GM19351 (cell line): ENCODE results near the gene RUNX1.

Experiments used
- ATAC-seq: cut with Tn5 transposase; IDR thresholded peaks from one replicate; pipeline ENCODE4 v1.9.1; 2021; ENCODE audit warnings: mild to moderate bottlenecking, moderate library complexity; ENCODE audit not compliant: unreplicated experiment

RUNX1 gene

DNA sequence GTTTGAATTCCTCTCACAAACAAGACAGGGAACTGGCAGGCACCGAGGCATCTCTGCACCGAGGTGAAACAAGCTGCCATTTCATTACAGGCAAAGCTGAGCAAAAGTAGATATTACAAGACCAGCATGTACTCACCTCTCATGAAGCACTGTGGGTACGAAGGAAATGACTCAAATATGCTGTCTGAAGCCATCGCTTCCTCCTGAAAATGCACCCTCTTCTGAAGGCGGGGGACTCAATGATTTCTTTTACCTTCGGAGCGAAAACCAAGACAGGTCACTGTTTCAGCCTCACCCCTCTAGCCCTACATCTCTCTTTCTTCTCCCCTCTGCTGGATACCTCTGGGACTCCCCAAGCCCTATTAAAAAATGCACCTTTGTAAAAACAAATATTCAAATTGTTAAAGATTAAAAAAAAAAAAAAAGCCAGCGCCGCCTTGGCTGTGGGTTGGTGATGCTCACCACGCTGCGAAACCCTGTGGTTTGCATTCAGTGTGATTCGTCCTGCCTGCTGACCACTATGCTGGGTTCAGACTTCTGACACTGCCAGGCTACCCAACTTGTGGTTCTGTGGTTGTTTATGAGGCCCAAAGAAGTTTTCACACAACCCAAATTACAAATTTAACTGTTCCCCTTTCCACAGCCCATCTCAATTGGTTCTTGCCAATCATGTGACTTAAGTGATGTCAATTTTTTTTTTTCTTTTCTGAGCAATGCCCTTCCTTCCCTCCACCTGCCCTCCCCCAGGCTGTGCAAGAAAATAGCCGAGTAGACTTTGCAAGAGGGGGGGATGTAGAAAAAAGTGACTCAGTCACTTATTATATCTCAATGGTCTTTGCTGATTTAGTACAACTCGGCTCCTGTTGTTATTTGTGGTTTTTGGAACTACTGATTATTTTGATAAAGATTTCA, at the start of gene RUNX1:
TSS of gene RUNX1 (minus strand) at position 597 of the 912 bp plus-strand sequence.
- peak; percentile 55 for ATAC-seq

DNA sequence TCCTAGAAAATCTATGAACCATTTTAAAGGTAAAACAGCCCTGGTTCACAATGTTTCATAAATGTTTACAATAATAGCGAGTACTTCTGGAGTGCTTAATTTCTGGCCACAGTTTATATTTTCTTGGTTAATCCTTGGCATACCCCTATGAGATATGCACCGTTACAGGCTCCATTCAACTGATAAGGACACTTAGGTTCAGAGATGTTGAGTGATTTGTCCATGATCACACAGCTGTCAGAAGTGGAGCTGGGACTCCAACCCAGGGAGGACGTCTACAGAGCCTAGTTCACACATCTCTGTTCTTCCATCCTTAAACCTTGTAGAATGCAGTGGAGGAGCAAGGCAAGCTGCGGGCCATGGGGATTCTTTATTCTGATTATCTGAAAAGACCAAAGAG, 48.4 kb upstream of the RUNX1 start:
- no peak for ATAC-seq

DNA sequence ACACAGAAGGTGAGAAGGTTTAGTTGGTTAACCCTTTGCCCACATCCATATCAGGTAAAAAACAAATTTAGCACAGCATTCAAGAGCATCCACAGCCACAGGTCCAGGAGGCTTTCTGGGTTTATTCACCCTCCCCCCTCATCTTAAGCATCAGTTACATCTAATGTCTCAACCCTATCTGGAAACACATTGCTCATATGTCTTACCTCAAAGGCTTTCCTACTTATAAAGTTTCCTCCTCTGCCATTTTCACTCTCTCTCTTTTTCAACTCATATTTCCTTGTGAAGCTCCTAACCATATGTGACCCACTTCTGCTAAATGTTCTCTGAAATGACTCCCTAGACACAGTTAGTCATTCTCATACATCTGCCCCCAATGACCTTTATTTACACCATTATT, 47.9 kb upstream of the RUNX1 start:
- ATAC-seq: no peak

DNA sequence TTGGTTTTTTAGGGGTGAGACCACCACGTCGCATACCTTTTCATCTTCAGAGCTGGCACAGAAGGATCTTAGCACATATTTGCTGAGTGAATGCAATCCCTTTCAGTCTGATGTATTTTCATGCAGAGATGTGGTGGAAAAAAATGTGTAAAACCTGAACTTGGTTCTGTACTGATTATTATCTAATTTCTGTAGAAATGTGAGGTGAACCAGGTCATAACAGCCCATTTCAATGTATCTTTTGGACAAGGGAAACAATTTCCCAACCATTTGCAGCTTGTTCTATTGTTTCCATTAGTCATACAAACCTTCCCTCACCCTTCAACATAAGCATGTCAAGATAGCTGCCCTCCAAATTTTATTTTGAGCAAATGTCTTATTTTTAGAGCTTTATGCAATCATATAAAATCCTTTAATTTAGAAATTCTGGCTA, 46.8 kb upstream of the RUNX1 start:
- no peak for ATAC-seq

DNA sequence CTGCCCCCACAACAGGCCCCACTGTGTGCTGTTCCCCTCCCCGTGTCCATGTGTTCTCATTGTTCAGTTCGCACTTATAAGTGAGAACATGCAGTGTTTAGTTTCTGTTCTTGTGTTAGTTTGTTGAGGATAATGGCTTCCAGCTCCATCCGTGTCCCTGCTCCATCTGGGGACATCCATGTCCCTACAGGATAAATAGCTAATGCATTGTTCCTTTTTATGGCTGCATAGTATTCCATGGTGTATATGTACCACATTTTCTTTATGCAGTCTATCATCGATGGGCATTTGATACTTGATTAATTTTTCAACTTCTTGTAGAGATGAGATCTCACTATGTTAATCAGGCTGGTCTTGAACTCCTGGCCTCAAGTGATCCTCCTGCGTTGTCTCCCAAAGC, 44.4 kb upstream of the RUNX1 start:
- ATAC-seq: no peak

DNA sequence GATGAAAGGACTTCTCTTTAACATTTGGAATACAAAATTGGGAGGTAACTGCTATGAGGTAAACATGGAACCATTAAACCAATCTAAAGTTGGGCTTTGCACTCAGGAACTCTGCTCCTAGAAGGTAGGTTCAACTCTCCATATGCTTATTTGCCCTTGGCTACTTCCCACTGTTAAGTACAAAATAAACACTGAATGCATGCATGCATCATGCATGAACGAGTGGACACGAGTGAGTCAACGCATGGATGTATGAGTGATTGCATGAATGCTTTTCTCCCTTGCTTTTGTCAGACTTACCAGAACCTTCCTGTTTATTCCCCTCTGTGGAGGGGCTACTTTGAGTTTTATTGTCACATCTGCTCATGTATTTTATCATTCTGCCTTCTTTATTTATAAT, 42.4 kb upstream of the RUNX1 start:
- no peak for ATAC-seq

DNA sequence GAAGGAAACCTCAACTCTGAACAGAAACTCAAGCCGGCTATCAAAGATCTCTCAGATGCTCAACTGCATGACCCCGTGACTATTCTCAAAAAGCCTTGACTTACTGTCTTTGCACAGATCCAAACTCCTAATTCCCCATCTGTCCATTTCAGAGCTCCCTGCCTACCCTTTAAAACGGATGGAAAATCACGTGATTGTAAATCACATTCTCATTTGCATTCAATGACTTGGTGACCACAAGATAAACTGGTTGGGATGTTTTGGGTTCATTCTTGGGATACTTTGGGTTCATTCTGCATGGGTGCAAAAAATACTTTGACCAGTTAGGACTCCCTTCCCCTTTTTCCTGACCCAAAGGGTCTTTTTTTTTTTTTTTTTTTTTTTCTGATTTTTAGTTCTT, 41.3 kb upstream of the RUNX1 start:
- ATAC-seq: no peak

DNA sequence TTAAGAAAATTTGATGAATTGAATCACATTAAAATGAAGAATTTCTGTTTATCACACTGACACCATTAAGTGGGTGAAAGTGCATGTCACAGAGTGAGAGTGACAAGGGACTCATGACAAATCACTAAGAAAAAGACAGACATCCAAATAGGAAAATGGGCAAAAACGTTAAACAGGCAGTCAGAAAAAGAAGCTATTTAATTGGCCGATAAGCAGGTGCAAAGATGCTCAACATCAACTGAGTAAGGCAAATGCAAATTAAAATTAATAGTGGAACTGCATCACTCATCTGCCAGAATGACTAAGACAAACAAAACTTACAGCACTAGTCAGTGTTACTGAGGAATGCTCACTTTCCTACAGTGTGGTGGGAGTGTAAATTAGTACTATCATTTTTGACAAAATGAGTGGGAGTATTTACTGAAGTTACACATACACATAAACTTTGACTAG, 39.2 kb upstream of the RUNX1 start:
- ATAC-seq: no peak

DNA sequence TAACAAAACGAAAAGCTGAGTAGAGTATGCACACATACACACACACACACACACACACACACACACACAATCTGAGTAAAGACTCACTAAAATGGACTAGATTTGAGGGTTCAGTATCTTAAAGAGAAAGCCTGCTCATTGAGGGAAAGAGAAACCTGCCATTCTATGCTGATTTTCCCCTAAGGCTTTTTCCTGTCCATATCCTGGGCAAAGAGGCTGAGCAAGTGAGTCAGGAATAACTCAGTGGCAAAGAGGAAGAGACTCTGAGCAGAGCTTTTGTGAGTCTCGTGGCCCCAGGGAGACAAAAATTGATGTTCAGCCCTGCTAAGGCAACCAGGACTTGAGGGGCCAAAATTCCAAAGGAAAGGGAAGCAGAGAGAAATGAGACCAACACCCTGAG, 37.3 kb upstream of the RUNX1 start:
- no peak for ATAC-seq

DNA sequence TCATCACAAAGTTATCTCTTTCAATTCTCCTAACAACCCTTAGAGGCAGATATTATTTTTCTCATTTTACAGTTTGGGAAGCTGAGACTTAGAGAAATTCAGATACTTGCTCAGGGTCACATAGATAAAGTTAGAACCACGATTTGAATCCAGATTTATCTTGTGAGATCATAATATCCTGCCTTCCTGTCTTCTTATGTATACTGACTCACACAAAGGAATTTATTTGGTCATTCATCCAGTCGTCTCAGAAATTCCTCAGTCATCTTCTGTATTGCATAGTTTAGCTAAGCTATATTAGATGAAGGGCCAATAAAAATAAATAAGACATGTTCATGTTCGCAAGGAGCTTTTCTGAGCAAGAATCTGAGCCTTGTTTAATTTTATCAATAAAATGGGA, 35.8 kb upstream of the RUNX1 start:
- no peak for ATAC-seq

DNA sequence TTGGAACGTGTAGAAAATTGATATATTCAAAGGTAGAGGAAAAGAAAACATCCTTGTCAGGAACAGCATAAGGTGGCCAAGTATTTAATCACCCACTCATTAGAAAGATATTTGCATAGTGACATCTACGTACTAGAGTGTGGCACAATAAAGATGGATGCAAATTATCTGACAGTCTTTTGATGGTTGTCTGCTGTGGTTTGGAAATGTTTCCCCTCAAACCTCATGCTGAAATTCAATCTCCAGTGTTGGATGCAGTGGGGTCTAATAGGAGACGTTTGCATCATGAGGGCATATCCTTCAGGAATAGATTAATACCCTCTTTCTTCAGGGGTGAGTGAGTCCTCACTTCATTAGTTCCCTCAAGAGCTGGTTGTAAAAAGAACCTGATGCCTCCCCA, 34.1 kb upstream of the RUNX1 start:
- ATAC-seq: no peak

DNA sequence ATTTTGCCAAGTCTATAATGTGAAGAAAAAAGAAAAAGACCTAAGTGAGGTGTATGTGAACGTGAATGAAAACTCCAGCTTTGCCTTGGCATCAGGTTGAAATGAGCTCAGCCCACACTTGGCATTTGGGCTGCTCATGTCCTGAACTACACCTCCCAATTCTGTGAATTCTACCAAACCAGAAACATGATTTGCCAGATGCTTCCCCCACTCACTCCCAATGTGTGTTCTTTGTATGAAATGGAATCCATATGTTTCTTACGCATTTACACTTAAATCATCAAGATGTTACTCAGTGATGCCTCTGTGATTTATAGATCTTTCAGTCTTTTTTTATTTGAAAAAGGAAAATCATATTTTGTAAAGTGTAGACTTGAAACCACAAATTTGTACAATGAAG, 32.8 kb upstream of the RUNX1 start:
- no peak for ATAC-seq

DNA sequence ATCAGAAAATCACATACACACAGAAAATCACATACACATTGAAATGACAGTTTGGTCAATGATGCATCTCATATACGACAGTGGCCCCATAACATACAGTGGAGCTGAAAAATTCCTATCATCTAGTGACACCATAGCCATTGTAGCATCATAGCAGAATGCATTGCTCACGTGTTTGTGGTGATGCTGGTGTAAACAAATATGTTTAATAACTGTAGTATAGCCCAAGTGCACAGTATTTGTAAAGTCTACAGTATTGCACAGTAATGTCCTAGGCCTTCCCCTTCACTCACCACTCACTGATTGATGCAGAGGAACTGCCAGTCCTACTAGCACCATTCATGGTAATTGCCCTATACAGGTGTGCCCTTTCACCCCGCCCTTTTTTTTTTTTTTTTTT, 30.1 kb upstream of the RUNX1 start:
- no peak for ATAC-seq

DNA sequence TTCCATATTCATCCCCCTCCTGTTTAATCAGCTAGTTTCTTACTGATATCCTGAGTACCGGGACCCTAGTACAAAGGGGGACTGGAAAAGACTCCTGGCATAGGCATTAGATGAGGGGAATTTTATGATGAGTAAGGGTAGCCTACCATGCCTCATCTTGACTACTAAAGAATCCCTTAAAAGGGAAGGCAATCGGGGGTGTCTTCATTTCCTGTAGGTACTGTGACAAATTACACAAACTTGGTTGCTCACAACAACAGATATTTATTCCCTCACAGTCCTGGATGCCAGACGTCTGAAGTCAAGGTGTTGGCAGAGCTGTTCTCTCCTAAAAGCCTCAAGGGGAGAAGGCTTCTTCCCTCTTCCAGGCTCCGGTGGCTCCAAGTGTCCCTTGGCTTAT, 28.9 kb upstream of the RUNX1 start:
- ATAC-seq: no peak

DNA sequence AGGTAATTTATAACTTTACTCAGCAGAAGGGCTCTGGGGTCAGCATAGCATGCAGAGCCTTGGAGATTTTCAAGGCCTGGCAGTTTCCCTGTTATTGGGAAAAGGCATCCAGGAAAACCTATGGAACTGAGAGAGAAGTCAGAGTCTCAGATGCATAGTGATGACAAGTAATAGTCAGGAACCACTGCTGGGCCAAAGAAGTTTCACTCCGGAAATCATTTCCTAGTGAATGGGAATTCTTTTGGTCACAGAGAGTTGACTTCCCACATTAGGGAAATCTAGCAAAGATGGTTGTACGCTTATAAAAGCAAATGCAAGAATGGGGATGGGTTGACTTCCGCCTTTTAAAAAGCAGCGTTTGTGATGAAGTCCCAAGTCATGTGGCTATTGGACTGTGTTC, 28.4 kb upstream of the RUNX1 start:
- ATAC-seq: no peak

DNA sequence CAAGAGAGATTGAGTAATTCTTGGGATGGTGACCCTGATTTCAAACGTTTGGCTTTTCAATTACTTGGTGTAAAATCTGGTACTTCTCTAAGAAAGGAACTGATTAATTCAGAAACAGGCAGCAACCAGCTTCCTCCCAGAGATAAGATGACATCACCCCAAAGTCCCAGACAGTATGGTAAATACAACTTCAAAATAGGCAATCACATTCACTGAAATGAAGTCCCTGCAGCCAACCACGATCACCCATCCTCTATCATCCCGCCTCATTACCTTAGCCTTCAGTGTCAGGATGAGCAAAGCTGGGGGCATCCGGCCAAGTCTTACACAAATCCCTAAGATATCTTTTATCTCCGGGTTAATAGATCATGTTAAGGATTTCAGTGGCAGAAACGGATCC, 26.4 kb upstream of the RUNX1 start:
- ATAC-seq: no peak

DNA sequence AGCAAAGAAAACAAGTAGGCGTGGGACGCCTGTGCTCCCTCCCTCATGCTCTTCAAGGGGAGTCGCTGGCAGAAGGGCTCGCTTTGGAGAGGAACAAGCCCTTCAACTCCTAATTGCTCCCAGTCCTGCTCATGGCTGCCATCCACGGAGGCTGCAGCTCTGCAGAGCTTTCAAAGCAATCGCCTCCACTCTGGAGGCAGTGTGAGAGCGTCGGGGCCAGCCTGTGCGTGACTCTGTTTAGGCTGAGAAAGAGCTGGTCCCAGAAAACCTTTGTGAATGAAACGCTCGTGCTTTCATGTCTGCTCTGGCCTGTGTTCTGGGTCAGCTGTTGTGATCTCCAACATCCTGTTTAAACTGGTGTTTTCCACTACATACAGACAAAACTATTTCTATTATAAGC, 23.9 kb upstream of the RUNX1 start:
- no peak for ATAC-seq

DNA sequence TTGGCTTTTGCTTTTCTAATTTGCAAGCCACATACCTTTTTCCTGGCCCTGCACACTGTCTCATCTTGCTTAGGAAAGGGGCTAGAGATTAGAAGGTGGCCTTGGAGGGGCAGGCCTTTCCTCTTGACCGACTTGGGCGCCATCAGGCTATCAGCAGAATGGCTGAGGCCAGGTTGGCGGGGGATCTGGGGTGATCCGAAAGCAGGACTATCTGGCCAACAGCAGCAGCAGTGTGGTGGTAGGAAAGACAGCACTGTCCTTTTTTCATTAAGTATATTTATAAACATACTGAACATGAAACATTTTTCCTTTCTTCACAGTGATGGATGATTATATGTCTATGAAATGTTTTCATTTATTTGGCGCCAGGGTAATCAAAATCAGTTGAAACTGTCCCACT, 23.5 kb upstream of the RUNX1 start:
- no peak for ATAC-seq

DNA sequence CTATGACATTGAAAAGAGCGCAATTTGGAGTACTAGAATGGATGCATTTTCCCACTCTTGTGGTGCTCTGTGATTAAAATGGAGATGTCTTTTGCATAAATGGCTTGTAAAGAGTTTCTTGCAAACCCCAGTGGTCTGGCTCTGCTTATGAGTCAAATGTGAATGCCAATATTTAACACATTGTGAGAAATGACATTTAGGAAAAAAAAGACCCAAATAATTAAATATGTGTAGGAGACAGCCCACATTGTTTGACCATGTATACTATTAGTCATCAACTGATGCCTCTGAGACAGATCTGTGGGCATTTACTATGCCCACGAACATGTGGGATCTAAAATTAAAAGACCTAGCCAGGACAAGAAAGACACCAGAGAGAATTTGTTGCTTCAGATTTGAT, 22.2 kb upstream of the RUNX1 start:
- ATAC-seq: no peak

DNA sequence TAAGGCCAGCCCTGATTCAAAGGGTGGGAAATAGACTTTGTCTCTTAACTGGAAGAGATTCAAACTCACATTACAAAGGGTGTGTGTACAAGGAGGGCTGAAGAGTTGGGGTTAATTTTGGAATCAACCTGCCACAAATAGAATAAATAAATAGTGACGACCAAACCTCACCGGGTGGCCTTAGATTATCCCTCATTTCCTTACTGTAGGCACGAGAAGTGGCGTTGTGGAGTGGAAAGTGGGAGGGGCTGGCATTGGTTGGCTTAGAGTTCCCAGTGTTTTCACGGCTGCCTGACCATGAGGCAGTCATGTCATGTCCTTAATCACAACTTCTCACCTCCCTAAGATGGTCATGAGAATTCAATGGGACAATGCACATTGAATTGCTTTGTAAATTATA, 21.3 kb upstream of the RUNX1 start:
- ATAC-seq: no peak

DNA sequence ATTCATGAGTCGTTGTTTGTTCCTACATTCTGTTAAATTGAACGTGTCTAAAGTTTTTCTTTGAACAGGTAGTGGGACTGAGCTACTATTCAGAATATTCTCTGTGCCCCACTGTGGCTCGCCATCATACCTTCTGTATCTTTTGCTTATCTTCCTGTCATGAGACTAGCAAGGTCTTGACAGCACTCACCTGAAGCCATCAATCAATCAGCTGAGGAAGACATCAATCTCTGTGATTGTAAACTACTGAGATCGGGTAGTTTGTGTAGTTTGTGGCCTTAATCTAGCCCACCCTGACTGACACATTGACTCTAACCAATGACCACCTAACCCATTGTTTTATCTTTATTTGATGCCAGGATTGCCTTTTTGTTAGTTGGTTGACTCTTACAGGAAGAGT, 17.7 kb upstream of the RUNX1 start:
- ATAC-seq: no peak

DNA sequence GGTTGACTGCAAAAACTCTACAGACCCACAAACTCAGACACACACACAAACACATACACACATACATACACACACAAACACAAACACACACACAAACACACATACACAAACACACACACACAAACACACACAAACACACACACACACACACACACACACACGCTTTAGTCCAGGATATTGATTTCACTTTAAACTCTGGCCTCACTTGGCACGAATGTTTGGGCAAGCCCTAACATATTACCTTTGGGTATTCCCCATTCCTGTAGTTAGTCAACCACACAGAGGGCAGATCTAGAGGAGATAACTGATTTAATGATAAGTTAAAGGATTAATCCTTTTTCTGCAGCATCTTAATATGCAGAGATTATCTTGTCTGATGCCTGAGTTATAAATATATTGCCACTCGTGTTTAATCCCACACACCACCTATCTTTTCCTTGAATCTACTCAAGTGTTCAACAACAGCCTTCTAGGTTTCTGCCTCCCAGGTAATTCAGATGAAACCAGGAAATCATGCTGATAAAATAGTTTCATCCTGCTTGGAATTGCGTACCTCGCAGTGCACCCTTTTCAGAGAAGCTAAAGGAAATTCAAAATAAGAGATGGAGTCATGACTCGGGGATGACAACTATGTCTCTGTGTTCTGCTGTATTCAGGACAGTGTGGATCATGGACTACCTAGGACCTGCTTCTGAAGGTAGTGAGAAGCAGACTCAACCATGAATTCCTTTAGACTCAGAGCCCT, 14.5 kb upstream of the RUNX1 start:
- no peak for ATAC-seq
